PC-9 (cell line): Measurements from ENCODE around the gene TMEM127.

Experiments
- EZH2 ChIP-seq: fragments of 200-600 bp; sonication (generic); IDR thresholded peaks from 2 replicates; pipeline ENCODE4 v1.8.0; 2017; ENCODE audit warnings: antibody characterized with exemption, low read depth
- TF ChIP-seq, protein P1 (sequence below): fragments of 200-600 bp; sonication (generic); conservative IDR thresholded peaks from 2 replicates; pipeline ENCODE4 v1.6.1; 2017; ENCODE audit warnings: mixed run types, antibody characterized with exemption, mild to moderate bottlenecking, moderate library complexity

DNA sequence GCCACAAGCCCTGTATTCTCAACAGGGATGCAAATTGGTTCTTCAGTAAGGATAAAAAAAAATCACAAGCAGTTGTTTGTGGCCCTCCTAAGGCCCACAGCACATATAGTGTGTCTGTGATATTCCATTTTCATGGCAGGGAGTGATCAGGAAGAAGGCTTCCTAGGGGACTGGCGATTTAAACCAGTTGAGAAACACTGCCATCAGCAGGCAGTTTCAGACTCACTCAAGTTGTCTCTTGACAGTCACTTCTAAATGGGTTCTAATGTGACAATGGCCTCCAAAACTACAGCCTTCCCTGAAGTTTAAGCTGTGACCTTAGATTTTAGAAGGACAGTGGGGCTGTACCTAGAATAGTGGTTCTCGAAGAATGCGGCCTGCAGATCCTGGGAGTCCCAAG, 6.2 kb upstream of the TMEM127 start:
- TF ChIP-seq, protein P1, sequence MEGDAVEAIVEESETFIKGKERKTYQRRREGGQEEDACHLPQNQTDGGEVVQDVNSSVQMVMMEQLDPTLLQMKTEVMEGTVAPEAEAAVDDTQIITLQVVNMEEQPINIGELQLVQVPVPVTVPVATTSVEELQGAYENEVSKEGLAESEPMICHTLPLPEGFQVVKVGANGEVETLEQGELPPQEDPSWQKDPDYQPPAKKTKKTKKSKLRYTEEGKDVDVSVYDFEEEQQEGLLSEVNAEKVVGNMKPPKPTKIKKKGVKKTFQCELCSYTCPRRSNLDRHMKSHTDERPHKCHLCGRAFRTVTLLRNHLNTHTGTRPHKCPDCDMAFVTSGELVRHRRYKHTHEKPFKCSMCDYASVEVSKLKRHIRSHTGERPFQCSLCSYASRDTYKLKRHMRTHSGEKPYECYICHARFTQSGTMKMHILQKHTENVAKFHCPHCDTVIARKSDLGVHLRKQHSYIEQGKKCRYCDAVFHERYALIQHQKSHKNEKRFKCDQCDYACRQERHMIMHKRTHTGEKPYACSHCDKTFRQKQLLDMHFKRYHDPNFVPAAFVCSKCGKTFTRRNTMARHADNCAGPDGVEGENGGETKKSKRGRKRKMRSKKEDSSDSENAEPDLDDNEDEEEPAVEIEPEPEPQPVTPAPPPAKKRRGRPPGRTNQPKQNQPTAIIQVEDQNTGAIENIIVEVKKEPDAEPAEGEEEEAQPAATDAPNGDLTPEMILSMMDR = no peak
- TF ChIP-seq EZH2 = no peak
